Keratinocyte (primary cell): ENCODE measurements around the gene ARAF. TPM values are rescaled to one million over a fixed set of nuclear protein-coding genes. Genes with fewer than 3 reads are reported as not detected.

Source experiments
- DNase-seq: peaks from one replicate; pipeline ENCODE4 v3.0.0-alpha.2; 2011; ENCODE audit warnings: low read depth, missing footprints, low spot score
- FAIRE-seq: peaks from 2 replicates; lab custom pipeline; 2011; peaks lifted over from hg19 to GRCh38; lab: Jason Lieb, UNC
- H2AFZ ChIP-seq: 2 replicates; pipeline ENCODE4 v1.6.0; 2012; ENCODE audit warnings: low read length, control low read depth, inconsistent platforms; ENCODE audit not compliant: control insufficient read depth
- H3K27ac ChIP-seq: 2 replicates; pipeline ENCODE4 v1.5.1; 2011; ENCODE audit warnings: low read length; ENCODE audit not compliant: control insufficient read depth, insufficient read depth
- H3K27me3 ChIP-seq: 3 replicates; pipeline ENCODE4 v1.6.0; 2011; ENCODE audit warnings: low read length; ENCODE audit not compliant: control insufficient read depth, insufficient read depth; ENCODE audit errors: extremely low read depth
- H3K36me3 ChIP-seq, 2 experiments: 2 replicates in 1 of 2; 3 replicates in 1 of 2; pipeline ENCODE4 v1.5.1; 2011; ENCODE audit warnings: low read length in 2 of 2, mild to moderate bottlenecking in 1 of 2; ENCODE audit not compliant: control insufficient read depth in 2 of 2, insufficient read depth in 2 of 2; ENCODE audit errors: extremely low read depth in 1 of 2
- H3K4me1 ChIP-seq: 3 replicates; pipeline ENCODE4 v1.5.1; 2011; ENCODE audit warnings: low read length; ENCODE audit not compliant: control insufficient read depth, insufficient read depth; ENCODE audit errors: extremely low read depth
- H3K4me2 ChIP-seq: 3 replicates; pipeline ENCODE4 v1.6.0; 2011; ENCODE audit warnings: low read depth, low read length; ENCODE audit not compliant: control insufficient read depth, insufficient read depth; ENCODE audit errors: extremely low read depth
- H3K4me3 ChIP-seq, 3 experiments: fragments of 200-600 bp in 1 of 3; sonication (generic) in 1 of 3; 2 replicates in 2 of 3; 3 replicates in 1 of 3; pipeline ENCODE4 v1.5.1; 2011 to 2016; ENCODE audit warnings: low read length in 3 of 3, mild to moderate bottlenecking in 3 of 3, control low read depth in 2 of 3, inconsistent platforms in 1 of 3, low read depth in 1 of 3, mixed read lengths in 1 of 3, mixed run types in 1 of 3, moderate library complexity in 1 of 3; ENCODE audit not compliant: control insufficient read depth in 2 of 3, insufficient read depth in 2 of 3; ENCODE audit errors: extremely low read depth in 1 of 3
- H3K79me2 ChIP-seq: 2 replicates; pipeline ENCODE4 v1.6.0; 2012; ENCODE audit warnings: low read length; ENCODE audit not compliant: control insufficient read depth, insufficient read depth
- H3K9ac ChIP-seq: 3 replicates; pipeline ENCODE4 v1.6.0; 2011; ENCODE audit warnings: low read length; ENCODE audit not compliant: control insufficient read depth, insufficient read depth; ENCODE audit errors: extremely low read depth
- H3K9me1 ChIP-seq: 3 replicates; pipeline ENCODE4 v1.6.0; 2011; ENCODE audit warnings: low read length; ENCODE audit not compliant: control insufficient read depth, insufficient read depth; ENCODE audit errors: extremely low read depth
- H3K9me3 ChIP-seq: 2 replicates; pipeline ENCODE4 v1.5.1; 2012; ENCODE audit warnings: low read depth, low read length; ENCODE audit not compliant: control insufficient read depth
- H4K20me1 ChIP-seq: 3 replicates; pipeline ENCODE4 v1.6.0; 2011; ENCODE audit warnings: low read length; ENCODE audit not compliant: control insufficient read depth, insufficient read depth; ENCODE audit errors: extremely low read depth
- CTCF ChIP-seq, 3 experiments: IDR thresholded peaks in 1 of 3; conservative IDR thresholded peaks in 1 of 3; optimal IDR thresholded peaks in 1 of 3; 2 replicates in 2 of 3; 3 replicates in 1 of 3; pipeline versions ENCODE3 to v1.5.1; 2011; ENCODE audit warnings: low read length in 3 of 3, mild to moderate bottlenecking in 3 of 3, moderate library complexity in 2 of 3, control low read depth in 1 of 3, inconsistent platforms in 1 of 3; ENCODE audit not compliant: insufficient read depth in 2 of 3; ENCODE audit errors: extremely low read depth in 1 of 3
- EZH2 ChIP-seq: IDR thresholded peaks from one replicate; pipeline ENCODE4 v1.6.1; 2012; ENCODE audit warnings: inconsistent platforms, mild to moderate bottlenecking, low read length, moderate library complexity
- dilution Hi-C: fragments of 300-500 bp; cut with MboI; formaldehyde crosslinking; loops from one replicate; pipeline ENCODE4 v1.7.0; 2020; ENCODE audit warnings: low sequenced_read_pairs; ENCODE audit not compliant: extremely low pct_ligation_motif_present
- polyA plus RNA-seq, 5 experiments: library from polyadenylated mRNA; depleted of rRNA in 3 of 5; stranded (reverse) in 3 of 5; stranded (forward) in 1 of 5; unstranded in 1 of 5; fragments of >200 nt; gene quantifications; 1 replicate in 1 of 5; 2 replicates in 3 of 5; 3 replicates in 1 of 5; pipeline versions ENCODE4 v1.2.1 to v1.2.3, GENCODE V29; 2011 to 2012; ENCODE audit warnings: missing spikeins in 2 of 5, low read depth in 1 of 5, low replicate concordance in 1 of 5

Gene ARAF
- polyA plus RNA-seq, 1 donor (not counting 4 experiments of a cell fraction or from before 2014, with no cell fraction given) = 21.3 TPM

DNA sequence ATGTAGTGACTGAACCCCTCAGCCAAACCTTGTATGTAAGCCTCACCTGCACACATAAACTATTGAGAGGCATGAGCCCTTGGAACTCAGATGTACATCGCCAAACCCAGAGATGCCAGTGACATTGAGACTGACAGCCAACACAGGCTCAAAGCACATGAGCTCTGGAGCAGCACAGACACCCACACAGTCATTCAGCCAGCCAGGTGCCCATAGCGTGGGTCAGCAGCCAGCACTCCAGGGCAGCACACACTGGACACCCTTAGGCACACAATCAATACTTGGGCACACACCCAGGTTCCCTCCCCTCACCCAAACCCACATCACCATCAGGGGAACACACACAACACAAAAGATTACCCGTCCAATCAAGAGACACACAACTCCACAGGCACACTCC lies 16.9 kb downstream of the ARAF start:
- TF ChIP-seq CTCF (optimal IDR thresholded peaks at IDR 0.05 in 1 of 3, IDR thresholded peaks at IDR 0.05 in 1 of 3, conservative IDR thresholded peaks at IDR 0.05 in 1 of 3; ENCODE audit: extremely low read depth in 1 of 3, insufficient read depth in 2 of 3, low read length in 3 of 3) (no peak), EZH2 (no peak)
- Histone ChIP-seq H3K4me2 (no peak overlapping the region), H3K79me2 (no peaks in the 10 kb centered on the region), H3K4me3 (no peak overlapping the region), H3K9ac (no peak overlapping the region), H3K9me3 (no peaks in the 10 kb centered on the region), H3K27me3 (no peaks in the 10 kb centered on the region), H3K27ac (no peak overlapping the region), H2AFZ (no peak overlapping the region), H3K4me1 (peaks cover 15% of the 10 kb centered on the region), H3K36me3 (no peaks in the 10 kb centered on the region), H4K20me1 (no peaks in the 10 kb centered on the region), H3K9me1 (no peaks in the 10 kb centered on the region)
- FAIRE-seq (no peak), DNase-seq (no peak)
- dilution Hi-C loops = no loop called here

GRCh38 chrX:47578692-47579091 lies 17.7 kb downstream of the ARAF start:
- Histone ChIP-seq H3K79me2 (no peaks in the 10 kb centered on the region), H3K9me1 (no peaks in the 10 kb centered on the region), H3K4me1 (peaks cover 17% of the 10 kb centered on the region), H3K9ac (no peak overlapping the region), H3K36me3 (no peaks in the 10 kb centered on the region), H3K27ac (no peak overlapping the region), H3K9me3 (no peaks in the 10 kb centered on the region), H4K20me1 (no peaks in the 10 kb centered on the region), H3K4me3 (no peak overlapping the region), H3K27me3 (no peaks in the 10 kb centered on the region), H2AFZ (no peak overlapping the region), H3K4me2 (no peak overlapping the region)
- TF ChIP-seq CTCF (optimal IDR thresholded peaks at IDR 0.05 in 1 of 3, IDR thresholded peaks at IDR 0.05 in 1 of 3, conservative IDR thresholded peaks at IDR 0.05 in 1 of 3; ENCODE audit: extremely low read depth in 1 of 3, insufficient read depth in 2 of 3, low read length in 3 of 3) (no peak), EZH2 (no peak)
- no peak for DNase-seq
- FAIRE-seq = no peak
- dilution Hi-C loops = no loop called here
